HEK293 (cell line): ENCODE results near the gene CDC14A.

Source experiments
- TRIM28 ChIP-seq: IDR thresholded peaks from 2 replicates; pipeline ENCODE4 v1.6.1; 2011; ENCODE audit warnings: low read length, control low read depth, borderline replicate concordance
- ZSCAN30 ChIP-seq: fragments of 450-650 bp; IDR thresholded peaks from 2 replicates; pipeline ENCODE4 v1.5.1; 2018; ENCODE audit warnings: missing biosample characterization, mild to moderate bottlenecking, missing genetic modification characterization, moderate library complexity

DNA sequence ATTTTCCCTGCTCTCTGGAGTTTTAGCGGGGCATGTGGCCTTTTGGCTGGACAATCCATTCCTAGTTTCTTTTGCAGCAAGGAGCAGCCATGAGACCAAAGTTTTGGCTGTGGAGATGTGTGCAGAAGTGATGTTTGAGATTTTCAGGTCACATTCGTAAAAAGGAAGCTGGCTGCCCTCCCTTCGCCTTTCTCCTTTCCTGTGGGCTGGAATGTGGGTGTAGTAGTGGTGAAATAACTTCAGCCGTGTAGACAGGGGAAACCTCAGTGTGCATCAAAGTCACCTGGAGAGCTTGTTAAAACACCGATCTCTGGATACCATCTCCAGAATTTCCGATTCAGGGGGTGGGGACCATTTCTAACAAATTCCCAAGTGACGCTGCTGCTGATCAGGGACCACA lies 180.3 kb downstream of the CDC14A start:
- no peak for TF ChIP-seq ZSCAN30
- no peak for TF ChIP-seq TRIM28
